ENCODE data around the gene PAXIP1. TPM values are rescaled to one million over a fixed set of nuclear protein-coding genes. Genes with fewer than 3 reads are reported as not detected.

PAXIP1 gene
- total RNA-seq, 1 donor from 2014 or later = 5.8 TPM

DNA sequence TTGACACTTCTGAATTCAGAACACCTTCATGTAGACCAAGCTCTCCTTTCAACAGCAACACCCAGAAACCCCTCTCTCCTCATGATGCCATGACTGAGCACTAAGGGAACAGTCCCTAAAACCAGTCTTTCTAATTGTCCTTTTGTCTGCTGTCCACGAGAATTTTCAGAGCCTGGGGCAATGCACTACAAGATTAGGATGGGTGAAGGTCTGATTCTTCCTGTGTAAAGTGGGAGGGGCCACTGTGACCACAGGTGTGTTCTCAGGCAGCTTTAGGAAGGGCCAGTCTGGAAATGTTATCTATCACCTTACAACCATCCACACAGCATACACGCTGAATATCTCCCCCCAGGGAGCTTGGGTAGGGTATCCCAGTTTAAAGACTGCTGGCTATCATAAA, 7.9 kb downstream of the PAXIP1 start:
- Histone ChIP-seq H3K4me3 (no peak overlapping the region), H3K9me3 (replicated peaks) (no peaks in the 10 kb centered on the region), H3K27me3 (ENCODE audit: low read depth) (no peaks in the 10 kb centered on the region), H3K4me1 (no peaks in the 10 kb centered on the region), H3K36me3 (peaks cover 61% of the 10 kb centered on the region), H3K27ac (replicated peaks) (no peak overlapping the region)
- no peak for DNase-seq
- intact Hi-C loops (cut with micrococcal nuclease) = no loop called here
- TF ChIP-seq, protein P1, sequence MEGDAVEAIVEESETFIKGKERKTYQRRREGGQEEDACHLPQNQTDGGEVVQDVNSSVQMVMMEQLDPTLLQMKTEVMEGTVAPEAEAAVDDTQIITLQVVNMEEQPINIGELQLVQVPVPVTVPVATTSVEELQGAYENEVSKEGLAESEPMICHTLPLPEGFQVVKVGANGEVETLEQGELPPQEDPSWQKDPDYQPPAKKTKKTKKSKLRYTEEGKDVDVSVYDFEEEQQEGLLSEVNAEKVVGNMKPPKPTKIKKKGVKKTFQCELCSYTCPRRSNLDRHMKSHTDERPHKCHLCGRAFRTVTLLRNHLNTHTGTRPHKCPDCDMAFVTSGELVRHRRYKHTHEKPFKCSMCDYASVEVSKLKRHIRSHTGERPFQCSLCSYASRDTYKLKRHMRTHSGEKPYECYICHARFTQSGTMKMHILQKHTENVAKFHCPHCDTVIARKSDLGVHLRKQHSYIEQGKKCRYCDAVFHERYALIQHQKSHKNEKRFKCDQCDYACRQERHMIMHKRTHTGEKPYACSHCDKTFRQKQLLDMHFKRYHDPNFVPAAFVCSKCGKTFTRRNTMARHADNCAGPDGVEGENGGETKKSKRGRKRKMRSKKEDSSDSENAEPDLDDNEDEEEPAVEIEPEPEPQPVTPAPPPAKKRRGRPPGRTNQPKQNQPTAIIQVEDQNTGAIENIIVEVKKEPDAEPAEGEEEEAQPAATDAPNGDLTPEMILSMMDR (IDR thresholded peaks at IDR 0.05; ENCODE audit: borderline replicate concordance) = no peak

DNA sequence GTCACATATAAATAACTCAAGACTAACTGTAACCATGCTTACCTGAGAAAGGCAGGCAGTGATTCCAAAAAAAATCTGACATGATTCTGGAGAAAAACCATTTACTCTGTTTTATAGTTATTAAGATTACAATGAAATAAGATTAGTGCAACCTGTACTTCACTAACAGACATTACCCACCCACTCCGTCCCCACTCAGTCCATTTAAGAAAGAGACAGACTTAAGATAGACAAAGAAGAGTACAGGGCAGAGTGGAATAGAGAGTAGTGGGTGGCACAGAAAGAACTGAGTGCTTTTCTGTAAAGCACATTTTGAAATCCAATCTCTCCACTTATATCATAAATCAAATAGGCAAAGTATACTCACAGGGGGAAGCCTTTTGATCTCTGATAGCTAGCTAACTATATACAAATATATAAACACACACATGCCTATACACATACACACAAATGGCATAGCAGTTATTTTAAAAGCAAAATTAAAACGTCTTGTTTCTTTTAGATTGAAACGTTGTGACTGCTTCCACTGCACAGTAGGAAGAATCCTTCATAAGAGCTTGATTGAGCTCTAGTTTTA, 11.9 kb downstream of the PAXIP1 start:
- TF ChIP-seq, protein P1 (IDR thresholded peaks at IDR 0.05; ENCODE audit: borderline replicate concordance) = no peak
- no peaks in the 10 kb centered on the region for H3K4me1 ChIP-seq
- H3K27me3 ChIP-seq (ENCODE audit: low read depth) = no peaks in the 10 kb centered on the region
- H3K27ac ChIP-seq (replicated peaks) = no peak overlapping the region
- H3K9me3 ChIP-seq (replicated peaks) = no peaks in the 10 kb centered on the region
- no peak overlapping the region for H3K4me3 ChIP-seq
- DNase-seq = no peak
- intact Hi-C loops (cut with micrococcal nuclease) = no loop called here
- H3K36me3 ChIP-seq = peaks cover 37% of the 10 kb centered on the region

GRCh38 chr7:154987571-154987970, 15.4 kb downstream of the PAXIP1 start:
- Histone ChIP-seq H3K9me3 (replicated peaks) (no peaks in the 10 kb centered on the region), H3K27ac (replicated peaks) (no peak overlapping the region), H3K27me3 (ENCODE audit: low read depth) (no peaks in the 10 kb centered on the region), H3K4me3 (no peak overlapping the region), H3K36me3 (peaks cover 20% of the 10 kb centered on the region), H3K4me1 (peaks cover 6% of the 10 kb centered on the region)
- TF ChIP-seq, protein P1 (IDR thresholded peaks at IDR 0.05; ENCODE audit: borderline replicate concordance) = no peak
- no peak for DNase-seq
- intact Hi-C loops (cut with micrococcal nuclease) = no loop called here

GRCh38 chr7:154986200-154986945, 16.6 kb downstream of the PAXIP1 start:
- TF ChIP-seq, protein P1 (IDR thresholded peaks at IDR 0.05; ENCODE audit: borderline replicate concordance) = no peak
- Histone ChIP-seq H3K36me3 (peaks cover 17% of the 10 kb centered on the region), H3K27ac (replicated peaks) (no peak overlapping the region), H3K4me1 (peaks cover 6% of the 10 kb centered on the region), H3K4me3 (no peak overlapping the region), H3K27me3 (ENCODE audit: low read depth) (no peaks in the 10 kb centered on the region), H3K9me3 (replicated peaks) (no peaks in the 10 kb centered on the region)
- intact Hi-C loops (cut with micrococcal nuclease) = no loop called here
- no peak for DNase-seq

DNA sequence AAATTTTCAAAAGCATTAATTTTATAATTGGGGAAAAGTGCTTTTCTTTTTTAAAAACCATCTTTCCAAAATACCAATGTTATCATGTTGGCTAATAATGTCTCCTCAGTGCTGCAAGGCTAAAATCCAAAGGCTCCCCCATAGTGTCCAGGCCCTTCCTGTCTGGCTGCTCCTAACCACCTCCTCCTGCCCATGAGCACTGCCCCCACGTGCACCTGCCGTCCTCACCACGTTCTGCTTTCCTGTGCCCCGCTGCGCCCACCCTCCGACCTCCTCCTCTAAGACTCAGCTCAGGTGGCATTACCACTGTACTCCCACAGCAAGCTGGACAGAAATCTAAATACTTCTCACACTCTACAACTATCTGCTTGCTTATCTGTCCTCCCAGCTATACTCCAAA, 17.7 kb downstream of the PAXIP1 start:
- DNase-seq = no peak
- no peaks in the 10 kb centered on the region for H3K27me3 ChIP-seq (ENCODE audit: low read depth)
- intact Hi-C loops (cut with micrococcal nuclease) = no loop called here
- H3K36me3 ChIP-seq = peaks cover 20% of the 10 kb centered on the region
- H3K4me1 ChIP-seq = peaks cover 6% of the 10 kb centered on the region
- H3K9me3 ChIP-seq (replicated peaks) = no peaks in the 10 kb centered on the region
- TF ChIP-seq, protein P1 (IDR thresholded peaks at IDR 0.05; ENCODE audit: borderline replicate concordance) = no peak
- no peak overlapping the region for H3K4me3 ChIP-seq
- no peak overlapping the region for H3K27ac ChIP-seq (replicated peaks)
